ENCODE data around the gene OCA2.
A peak's percentile ranks its signal among the peaks of the same experiment; 100 is the strongest.
"Not testable (repeated sequence)": the region's sequence is repeated elsewhere in the genome, so short reads cannot be mapped to it uniquely, and the experiment has no call there.

OCA2 gene

GRCh38 chr15:27798807-27799206 lies 300.3 kb downstream of the OCA2 start:
- DNase-seq, result no peak

GRCh38 chr15:27797765-27798164 lies 301.4 kb downstream of the OCA2 start:
- no peak for DNase-seq

- DNase-seq, result no peak
Observed at GRCh38 chr15:27796405-27797320, 302.5 kb downstream of the OCA2 start.

- DNase-seq, result no peak
Observed at GRCh38 chr15:27792756-27793264, 306.3 kb downstream of the OCA2 start.

- no peak for DNase-seq
Observed at GRCh38 chr15:27790270-27790669, 308.8 kb downstream of the OCA2 start.

- no peak for DNase-seq
Observed at GRCh38 chr15:27787931-27788330, 311.2 kb downstream of the OCA2 start.

GRCh38 chr15:27784107-27784506 lies 315.0 kb downstream of the OCA2 start:
- no peak for DNase-seq

GRCh38 chr15:27783678-27784077 lies 315.4 kb downstream of the OCA2 start:
- no peak for DNase-seq

- DNase-seq, result no peak
Observed at GRCh38 chr15:27782125-27782524, 317.0 kb downstream of the OCA2 start.

- DNase-seq, result no peak
Observed at GRCh38 chr15:27776501-27776900, 322.6 kb downstream of the OCA2 start.

GRCh38 chr15:27774638-27775037 lies 324.5 kb downstream of the OCA2 start:
- DNase-seq, result no peak

- no peak for DNase-seq
Observed at GRCh38 chr15:27774191-27774590, 324.9 kb downstream of the OCA2 start.

GRCh38 chr15:27771892-27772291 lies 327.2 kb downstream of the OCA2 start:
- no peak for DNase-seq

- no peak for DNase-seq
Observed at GRCh38 chr15:27770769-27771554, 328.2 kb downstream of the OCA2 start.

- DNase-seq, result no peak
Observed at GRCh38 chr15:27770086-27770607, 329.0 kb downstream of the OCA2 start.

GRCh38 chr15:27769652-27770051 lies 329.5 kb downstream of the OCA2 start:
- no peak for DNase-seq

- DNase-seq, result peak; percentile 31
Observed at GRCh38 chr15:27768732-27769475, 330.2 kb downstream of the OCA2 start.

GRCh38 chr15:27767918-27768640 lies 331.0 kb downstream of the OCA2 start:
- no peak for DNase-seq

GRCh38 chr15:27767430-27767829 lies 331.7 kb downstream of the OCA2 start:
- DNase-seq, result not testable (repeated sequence)

GRCh38 chr15:27764339-27764738 lies 334.8 kb downstream of the OCA2 start:
- no peak for DNase-seq

- DNase-seq, result no peak
Observed at GRCh38 chr15:27763514-27763913, 335.6 kb downstream of the OCA2 start.

- no peak for DNase-seq
Observed at GRCh38 chr15:27762471-27762870, 336.6 kb downstream of the OCA2 start.

All from retina (tissue), 1 donor.